ENCODE results near the gene VWA2.

Gene VWA2

GRCh38 chr10:114239117-114239993 lies at the start of gene VWA2:
Gene VWA2, plus strand, starts transcription at chr10:114239254. Its CDS starts 9,460 bp downstream, at chr10:114248714.
- Histone ChIP-seq H3K36me3 (ENCODE audit: insufficient read depth, low read length) (no peaks in the 10 kb centered on the region), H3K9ac (ENCODE audit: low read depth, low read length) (peak within 1 kb of the TSS; percentile 69), H3K4me1 (ENCODE audit: insufficient read depth, low read length) (peaks cover 4% of the 10 kb centered on the region; the same call in 1 of the 2 replicates), H3K9me3 (ENCODE audit: control insufficient read depth, insufficient read depth, low read length) (no peaks in the 10 kb centered on the region)

GRCh38 chr10:114189700-114190099 lies 49.4 kb upstream of the VWA2 start:
- no peaks in the 10 kb centered on the region for H3K4me1 ChIP-seq (ENCODE audit: insufficient read depth, low read length)
- no peak overlapping the region for H3K9ac ChIP-seq (ENCODE audit: low read depth, low read length)
- no peaks in the 10 kb centered on the region for H3K9me3 ChIP-seq (ENCODE audit: control insufficient read depth, insufficient read depth, low read length)
- no peaks in the 10 kb centered on the region for H3K36me3 ChIP-seq (ENCODE audit: insufficient read depth, low read length)

- H3K4me1 ChIP-seq (ENCODE audit: insufficient read depth, low read length) = no peaks in the 10 kb centered on the region
- no peaks in the 10 kb centered on the region for H3K9me3 ChIP-seq (ENCODE audit: control insufficient read depth, insufficient read depth, low read length)
- H3K9ac ChIP-seq (ENCODE audit: low read depth, low read length) = no peak overlapping the region
- H3K36me3 ChIP-seq (ENCODE audit: insufficient read depth, low read length) = no peaks in the 10 kb centered on the region
Measured at GRCh38 chr10:114195079-114195478, 44.0 kb upstream of the VWA2 start.

GRCh38 chr10:114199239-114199638 lies 39.8 kb upstream of the VWA2 start:
- Histone ChIP-seq H3K4me1 (ENCODE audit: insufficient read depth, low read length) (no peaks in the 10 kb centered on the region), H3K9ac (ENCODE audit: low read depth, low read length) (no peak overlapping the region), H3K9me3 (ENCODE audit: control insufficient read depth, insufficient read depth, low read length) (no peaks in the 10 kb centered on the region), H3K36me3 (ENCODE audit: insufficient read depth, low read length) (no peaks in the 10 kb centered on the region)

GRCh38 chr10:114202812-114203211 lies 36.2 kb upstream of the VWA2 start:
- Histone ChIP-seq H3K4me1 (ENCODE audit: insufficient read depth, low read length) (peaks cover under 1% of the 10 kb centered on the region), H3K9me3 (ENCODE audit: control insufficient read depth, insufficient read depth, low read length) (no peaks in the 10 kb centered on the region), H3K36me3 (ENCODE audit: insufficient read depth, low read length) (no peaks in the 10 kb centered on the region)

GRCh38 chr10:114206902-114207301 lies 32.2 kb upstream of the VWA2 start:
- Histone ChIP-seq H3K9ac (ENCODE audit: low read depth, low read length) (no peak overlapping the region), H3K4me1 (ENCODE audit: insufficient read depth, low read length) (peaks cover 8% of the 10 kb centered on the region), H3K9me3 (ENCODE audit: control insufficient read depth, insufficient read depth, low read length) (no peaks in the 10 kb centered on the region), H3K36me3 (ENCODE audit: insufficient read depth, low read length) (no peaks in the 10 kb centered on the region)

More at GRCh38 chr10:114202812-114203211, 36.2 kb upstream of the VWA2 start:
- no peak overlapping the region for H3K9ac ChIP-seq (ENCODE audit: low read depth, low read length)

GRCh38 chr10:114207349-114207748 lies 31.7 kb upstream of the VWA2 start:
- no peak overlapping the region for H3K9ac ChIP-seq (ENCODE audit: low read depth, low read length)
- no peaks in the 10 kb centered on the region for H3K36me3 ChIP-seq (ENCODE audit: insufficient read depth, low read length)
- H3K9me3 ChIP-seq (ENCODE audit: control insufficient read depth, insufficient read depth, low read length) = no peaks in the 10 kb centered on the region
- peaks cover 8% of the 10 kb centered on the region for H3K4me1 ChIP-seq (ENCODE audit: insufficient read depth, low read length)

GRCh38 chr10:114208351-114208750 lies 30.7 kb upstream of the VWA2 start:
- no peak overlapping the region for H3K9ac ChIP-seq (ENCODE audit: low read depth, low read length)
- H3K4me1 ChIP-seq (ENCODE audit: insufficient read depth, low read length) = peaks cover 8% of the 10 kb centered on the region
- no peaks in the 10 kb centered on the region for H3K36me3 ChIP-seq (ENCODE audit: insufficient read depth, low read length)
- no peaks in the 10 kb centered on the region for H3K9me3 ChIP-seq (ENCODE audit: control insufficient read depth, insufficient read depth, low read length)

- peaks cover 8% of the 10 kb centered on the region for H3K4me1 ChIP-seq (ENCODE audit: insufficient read depth, low read length)
- H3K9me3 ChIP-seq (ENCODE audit: control insufficient read depth, insufficient read depth, low read length) = no peaks in the 10 kb centered on the region
- no peak overlapping the region for H3K9ac ChIP-seq (ENCODE audit: low read depth, low read length)
- H3K36me3 ChIP-seq (ENCODE audit: insufficient read depth, low read length) = no peaks in the 10 kb centered on the region
Measured at GRCh38 chr10:114212153-114212552, 26.9 kb upstream of the VWA2 start.

- Histone ChIP-seq H3K4me1 (ENCODE audit: insufficient read depth, low read length) (no peaks in the 10 kb centered on the region), H3K9ac (ENCODE audit: low read depth, low read length) (no peak overlapping the region), H3K36me3 (ENCODE audit: insufficient read depth, low read length) (no peaks in the 10 kb centered on the region), H3K9me3 (ENCODE audit: control insufficient read depth, insufficient read depth, low read length) (no peaks in the 10 kb centered on the region)
Measured at GRCh38 chr10:114215033-114215432, 24.0 kb upstream of the VWA2 start.

- H3K4me1 ChIP-seq (ENCODE audit: insufficient read depth, low read length) = no peaks in the 10 kb centered on the region
- H3K9ac ChIP-seq (ENCODE audit: low read depth, low read length) = no peak overlapping the region
- H3K9me3 ChIP-seq (ENCODE audit: control insufficient read depth, insufficient read depth, low read length) = no peaks in the 10 kb centered on the region
- no peaks in the 10 kb centered on the region for H3K36me3 ChIP-seq (ENCODE audit: insufficient read depth, low read length)
Measured at GRCh38 chr10:114220281-114220680, 18.8 kb upstream of the VWA2 start.

- Histone ChIP-seq H3K4me1 (ENCODE audit: insufficient read depth, low read length) (no peaks in the 10 kb centered on the region), H3K36me3 (ENCODE audit: insufficient read depth, low read length) (no peaks in the 10 kb centered on the region), H3K9ac (ENCODE audit: low read depth, low read length) (no peak overlapping the region), H3K9me3 (ENCODE audit: control insufficient read depth, insufficient read depth, low read length) (no peaks in the 10 kb centered on the region)
Measured at GRCh38 chr10:114221235-114221634, 17.8 kb upstream of the VWA2 start.

GRCh38 chr10:114223066-114223465 lies 16.0 kb upstream of the VWA2 start:
- Histone ChIP-seq H3K9ac (ENCODE audit: low read depth, low read length) (no peak overlapping the region), H3K36me3 (ENCODE audit: insufficient read depth, low read length) (no peaks in the 10 kb centered on the region), H3K9me3 (ENCODE audit: control insufficient read depth, insufficient read depth, low read length) (no peaks in the 10 kb centered on the region), H3K4me1 (ENCODE audit: insufficient read depth, low read length) (no peaks in the 10 kb centered on the region)

- Histone ChIP-seq H3K9ac (ENCODE audit: low read depth, low read length) (no peak overlapping the region), H3K36me3 (ENCODE audit: insufficient read depth, low read length) (no peaks in the 10 kb centered on the region), H3K9me3 (ENCODE audit: control insufficient read depth, insufficient read depth, low read length) (no peaks in the 10 kb centered on the region), H3K4me1 (ENCODE audit: insufficient read depth, low read length) (no peaks in the 10 kb centered on the region)
Measured at GRCh38 chr10:114228156-114228555, 10.9 kb upstream of the VWA2 start.

GRCh38 chr10:114232561-114233176 lies 6.4 kb upstream of the VWA2 start:
- H3K9me3 ChIP-seq (ENCODE audit: control insufficient read depth, insufficient read depth, low read length) = no peaks in the 10 kb centered on the region
- H3K9ac ChIP-seq (ENCODE audit: low read depth, low read length) = no peak overlapping the region
- H3K4me1 ChIP-seq (ENCODE audit: insufficient read depth, low read length) = no peaks in the 10 kb centered on the region
- no peaks in the 10 kb centered on the region for H3K36me3 ChIP-seq (ENCODE audit: insufficient read depth, low read length)
